Measurements from ENCODE around the gene GOLGA8Q.
"Not testable (repeated sequence)": the region's sequence is repeated elsewhere in the genome, so short reads cannot be mapped to it uniquely, and the experiment has no call there.

GOLGA8Q gene

DNA sequence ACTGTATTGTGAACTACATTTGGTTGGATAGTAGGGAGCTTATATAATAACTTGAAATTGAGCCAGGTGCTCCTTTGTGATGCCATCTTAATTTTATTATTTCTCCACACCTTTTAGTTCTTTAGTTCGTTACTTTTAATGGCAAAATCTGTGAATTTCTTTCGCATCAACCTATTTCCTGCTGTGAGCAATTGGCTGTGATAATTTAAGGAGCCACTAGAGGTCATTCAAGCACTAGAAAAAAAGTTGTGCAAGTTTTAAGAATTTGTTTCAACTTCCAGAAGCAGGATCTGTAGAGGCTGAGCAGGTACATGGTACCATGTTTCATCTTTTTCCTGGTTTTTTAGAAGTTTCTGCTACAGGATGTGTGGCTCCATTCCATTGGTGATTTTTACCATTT, 47.1 kb downstream of the GOLGA8Q start:
- not testable (repeated sequence) for H3K36me3 ChIP-seq (ENCODE audit: insufficient read depth, low read depth, low read length); H3K9ac ChIP-seq (ENCODE audit: low read depth, low read length); H3K9me3 ChIP-seq (ENCODE audit: insufficient read depth, low read depth, low read length); H3K27me3 ChIP-seq (ENCODE audit: insufficient read depth, low read length); H3K4me3 ChIP-seq (ENCODE audit: low read length); H3K4me1 ChIP-seq (ENCODE audit: insufficient read depth, low read length); H3K27ac ChIP-seq (ENCODE audit: low read length)

DNA sequence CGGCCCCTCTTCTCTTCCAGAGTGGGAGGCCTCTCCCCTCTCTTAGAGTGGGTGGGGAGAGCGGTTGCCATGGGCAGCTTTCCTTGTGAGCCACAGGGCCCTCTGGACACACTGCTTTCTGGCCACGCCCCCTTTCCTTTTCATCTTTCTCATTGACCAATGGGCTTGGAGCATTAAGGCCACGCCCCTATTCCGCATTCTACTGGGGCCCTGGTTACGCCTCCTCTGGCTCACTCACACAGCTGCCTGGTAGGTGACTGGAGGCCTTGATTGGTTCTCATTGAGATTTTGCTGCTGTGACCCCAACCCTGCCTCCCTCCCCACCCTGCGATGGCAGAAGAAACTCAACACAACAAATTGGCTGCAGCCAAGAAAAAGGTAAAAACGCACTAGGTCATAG, 51.9 kb downstream of the GOLGA8Q start, which contains the start of gene GOLGA8H:
Gene GOLGA8H (plus strand): TSS at position 233 of the 400 bp plus-strand sequence. CDS start 98 bp downstream, at position 331.
- not testable (repeated sequence) for H3K27me3 ChIP-seq (ENCODE audit: insufficient read depth, low read length)

More for the DNA sequence above, 51.9 kb downstream of the GOLGA8Q start, which contains the start of gene GOLGA8H:
- not testable (repeated sequence) for H3K4me3 ChIP-seq (ENCODE audit: low read length); H3K27ac ChIP-seq (ENCODE audit: low read length); H3K9me3 ChIP-seq (ENCODE audit: insufficient read depth, low read depth, low read length); H3K9ac ChIP-seq (ENCODE audit: low read depth, low read length); H3K36me3 ChIP-seq (ENCODE audit: insufficient read depth, low read depth, low read length); H3K4me1 ChIP-seq (ENCODE audit: insufficient read depth, low read length)

All from iPS-20b (cell line).